Activated gamma-delta T cell treated with anti-CD3 and anti-CD28 coated beads, Interleukin-2, amount 50 U/mL, for 16 hours (primary cell): Measurements from ENCODE around the gene PTPRN2.

Experiments
- DNase-seq: peaks from one replicate; pipeline ENCODE4 v3.0.0-alpha.2; 2020; ENCODE audit warnings: low read depth

The PTPRN2 gene

DNA sequence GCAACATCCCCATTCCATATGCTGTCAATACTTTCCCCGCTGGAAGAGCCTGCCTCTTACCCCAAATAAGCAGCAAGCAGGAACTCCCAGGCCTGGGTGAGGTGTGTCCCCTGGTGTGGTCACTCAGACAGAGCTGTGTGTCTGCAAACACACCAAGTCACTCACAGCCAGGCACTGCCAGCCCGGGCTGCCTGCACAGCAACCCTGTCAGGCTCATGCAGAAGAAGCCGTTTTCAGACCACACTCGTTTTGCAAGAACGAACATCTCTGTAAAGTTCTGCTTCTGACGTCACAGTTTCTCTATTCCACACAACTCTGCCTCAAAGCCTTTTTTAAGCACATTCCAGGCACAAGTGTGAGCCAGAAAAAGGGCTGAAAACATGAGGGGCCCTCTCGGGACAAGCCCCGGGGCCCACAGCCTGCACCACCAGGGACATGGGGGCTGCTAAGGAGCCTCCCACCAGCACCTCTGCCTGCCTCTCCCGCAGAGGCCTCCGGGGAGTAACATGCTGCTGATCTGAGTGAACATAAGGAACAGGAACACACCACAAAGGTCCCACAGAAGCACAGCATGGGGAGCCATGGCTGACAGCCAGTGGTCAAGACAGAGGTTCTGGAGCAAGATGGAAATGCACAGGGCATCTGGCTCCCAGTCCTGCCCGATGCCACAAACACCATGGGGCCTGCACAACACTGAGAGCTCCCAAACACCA lies 11.4 kb downstream of the PTPRN2 start:
- no peak for DNase-seq

- DNase-seq, result no peak
Observed at GRCh38 chr7:158574308-158575036, 13.2 kb downstream of the PTPRN2 start.

DNA sequence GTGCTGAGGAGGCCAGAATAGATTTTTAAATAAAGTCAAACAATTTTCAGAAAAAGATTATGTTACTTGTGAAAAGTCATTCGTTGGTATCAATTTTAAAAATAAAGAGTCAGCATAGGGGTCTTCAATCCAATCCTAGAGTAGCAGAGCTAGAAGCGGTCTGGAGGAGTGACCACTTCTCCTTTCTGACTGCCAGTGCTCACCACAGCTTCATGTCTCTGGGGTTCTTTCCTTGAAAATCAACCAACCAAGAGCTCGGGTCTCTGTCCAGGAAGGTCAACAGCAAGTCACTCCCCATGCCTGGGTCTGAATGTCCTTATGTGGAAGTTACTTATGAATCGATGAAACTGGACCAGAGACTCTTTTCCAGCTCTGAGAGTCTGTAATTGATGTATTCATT lies 14.3 kb downstream of the PTPRN2 start:
- no peak for DNase-seq

DNA sequence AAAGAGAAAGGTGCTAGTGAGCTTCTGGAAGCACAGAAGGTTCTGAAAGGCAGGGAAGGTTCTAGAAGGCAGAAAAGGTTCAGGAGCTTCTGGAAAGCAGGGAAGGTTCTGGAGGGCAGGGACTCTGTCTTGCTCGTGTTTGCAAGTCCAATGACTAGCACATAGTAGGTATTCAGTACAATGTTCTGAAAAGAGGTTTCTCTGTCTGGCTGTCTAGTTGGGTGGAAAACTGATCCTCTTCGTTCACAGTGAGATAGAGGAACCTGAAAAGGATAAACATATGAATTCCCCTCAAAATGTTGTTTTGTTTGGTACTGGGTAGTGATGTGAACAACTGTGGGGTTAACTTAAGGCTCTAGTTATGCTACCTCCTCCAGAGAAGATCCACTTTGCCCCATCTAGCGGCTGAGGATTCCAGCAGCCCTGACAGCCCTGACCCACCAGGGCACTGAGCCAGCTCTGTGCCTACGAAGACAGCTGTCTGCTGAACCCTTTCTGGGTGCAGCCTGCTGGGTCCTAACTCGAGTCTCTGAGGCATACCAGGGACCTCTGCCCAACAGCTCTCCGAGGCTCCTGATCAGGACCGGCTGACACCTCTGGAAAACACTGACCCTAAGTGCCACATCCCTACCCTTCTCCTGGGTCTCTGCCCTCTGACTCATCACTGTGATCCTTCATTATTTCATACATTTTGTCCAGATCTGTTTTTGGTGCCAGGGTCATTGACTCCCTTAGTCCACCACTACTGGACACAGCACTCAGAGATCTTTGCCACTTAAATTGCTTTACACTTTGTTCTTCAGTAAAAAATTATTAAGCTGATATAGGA lies 15.4 kb downstream of the PTPRN2 start:
- DNase-seq, result no peak

GRCh38 chr7:158570449-158571170 lies 17.0 kb downstream of the PTPRN2 start:
- no peak for DNase-seq

DNA sequence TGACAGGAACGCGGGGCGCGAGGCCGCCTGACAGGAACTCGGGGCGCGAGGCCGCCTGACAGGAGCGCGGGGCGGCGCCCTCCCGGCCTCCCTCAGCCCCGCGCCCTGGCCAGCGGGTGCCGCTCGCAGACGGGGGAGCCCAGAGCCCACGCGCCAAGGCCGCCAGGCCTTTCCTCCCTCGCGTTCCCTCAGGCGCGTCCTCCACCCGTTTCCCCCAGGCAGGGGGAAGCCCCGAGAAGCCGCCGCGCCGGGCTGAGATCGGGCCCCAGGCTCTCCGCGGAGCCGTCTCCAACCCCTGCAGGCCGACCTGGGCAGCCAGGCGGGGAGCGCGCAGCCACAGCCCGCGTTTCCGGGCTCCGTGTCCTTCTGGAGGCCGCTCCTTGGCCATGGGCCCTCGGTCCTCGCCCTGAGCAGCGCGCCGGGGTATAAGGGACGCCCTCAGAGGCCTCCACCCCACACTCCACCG lies 17.7 kb downstream of the PTPRN2 start:
- DNase-seq, result no peak

DNA sequence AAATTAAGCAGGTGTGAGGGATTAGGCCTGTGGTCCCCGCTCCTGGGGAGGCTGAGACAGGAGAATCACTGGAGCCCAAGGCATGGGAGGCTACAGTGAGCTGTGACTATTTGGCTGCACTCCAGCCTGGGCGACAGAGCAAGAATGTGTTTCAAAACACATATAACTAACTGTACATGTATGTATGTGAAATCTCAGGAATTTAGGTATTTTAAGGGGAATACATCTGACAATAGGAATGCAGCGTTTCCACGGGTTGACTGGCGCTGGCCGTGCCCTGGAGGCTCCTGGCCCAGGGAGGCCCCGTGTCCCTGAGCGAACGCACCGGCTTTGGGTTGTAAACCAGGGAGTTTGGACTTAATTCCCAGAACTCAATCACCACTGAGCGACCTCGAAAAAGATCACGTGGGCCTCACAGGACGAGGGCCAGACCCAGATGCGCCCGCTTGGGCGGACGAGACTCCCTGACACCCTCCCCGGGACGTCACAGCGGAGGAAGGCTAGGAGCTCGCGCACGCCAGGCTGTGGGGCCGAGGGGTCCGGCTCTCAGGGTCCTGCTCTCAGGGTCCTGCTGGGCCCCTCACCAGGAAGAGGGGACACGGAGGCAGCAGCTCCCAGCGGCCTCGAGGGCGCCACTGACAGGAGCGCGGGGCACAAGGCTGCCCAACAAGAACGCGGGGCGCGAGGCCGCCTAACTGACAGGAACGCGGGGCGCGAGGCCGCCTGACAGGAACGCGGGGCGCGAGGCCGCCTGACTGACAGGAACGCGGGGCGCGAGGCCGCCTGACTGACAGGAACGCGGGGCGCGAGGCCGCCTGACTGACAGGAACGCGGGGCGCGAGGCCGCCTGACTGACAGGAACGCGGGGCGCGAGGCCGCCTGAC lies 18.4 kb downstream of the PTPRN2 start:
- DNase-seq, result no peak

DNA sequence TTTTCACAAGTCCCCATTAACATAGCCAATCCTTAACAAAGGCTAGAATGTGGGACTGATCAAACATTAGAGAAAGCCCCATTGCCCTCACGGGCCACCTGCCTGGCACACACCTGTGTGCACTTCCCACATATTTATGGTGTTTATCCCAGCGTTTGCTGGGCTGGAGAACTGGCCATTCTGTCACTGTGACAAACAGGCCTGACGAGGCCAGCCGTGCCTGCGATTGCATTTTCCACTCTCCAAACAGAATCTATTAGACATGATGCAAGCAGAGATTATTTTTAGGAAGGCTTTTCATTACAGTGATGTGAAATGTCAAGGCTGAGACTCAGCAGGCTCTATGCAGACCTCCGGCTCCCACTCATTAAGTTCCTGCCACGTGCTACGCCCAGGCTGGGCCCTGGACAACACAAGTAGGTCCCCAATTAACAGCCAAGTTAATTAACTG lies 20.4 kb downstream of the PTPRN2 start:
- DNase-seq, result no peak

DNA sequence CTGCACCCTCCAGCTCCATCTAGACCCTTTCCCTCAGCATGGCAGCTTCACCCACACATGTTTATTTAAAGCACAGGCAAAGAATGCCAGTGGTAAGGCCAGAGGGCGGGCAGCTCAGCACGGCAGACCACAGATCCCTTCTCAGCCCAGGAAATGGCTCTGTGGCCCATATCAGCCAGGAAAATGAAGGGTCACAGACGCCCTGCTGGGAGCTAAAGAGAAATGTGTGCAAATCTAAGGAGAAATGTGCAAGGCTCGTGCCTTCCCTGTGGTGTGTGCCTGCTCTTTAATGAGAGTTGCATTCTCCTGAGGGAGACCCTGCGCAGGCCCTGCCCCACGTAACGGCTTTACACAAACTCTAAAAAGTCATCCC lies 23.0 kb downstream of the PTPRN2 start:
- DNase-seq, result no peak

- no peak for DNase-seq
Observed at GRCh38 chr7:158563911-158564662, 23.5 kb downstream of the PTPRN2 start.

GRCh38 chr7:158563051-158563450 lies 24.6 kb downstream of the PTPRN2 start:
- no peak for DNase-seq

DNA sequence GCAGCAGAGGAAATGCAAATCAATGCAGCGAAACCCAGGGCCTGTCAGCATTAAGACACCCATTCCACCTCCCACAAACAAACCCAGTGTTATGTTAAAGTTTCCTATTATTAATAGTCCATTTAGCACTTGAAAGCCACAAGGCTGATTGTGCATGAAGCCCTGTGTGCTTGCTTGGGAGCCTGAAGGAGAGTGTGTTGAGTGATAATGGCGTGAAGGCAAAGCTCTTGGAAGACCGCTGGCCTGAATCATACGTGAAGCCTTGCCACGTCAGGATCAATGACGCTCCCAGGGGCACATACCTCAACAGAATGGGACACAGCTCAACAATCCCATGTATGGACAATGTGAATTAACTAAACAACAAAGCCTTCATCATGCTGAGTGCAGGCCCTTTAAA lies 25.1 kb downstream of the PTPRN2 start:
- no peak for DNase-seq

DNA sequence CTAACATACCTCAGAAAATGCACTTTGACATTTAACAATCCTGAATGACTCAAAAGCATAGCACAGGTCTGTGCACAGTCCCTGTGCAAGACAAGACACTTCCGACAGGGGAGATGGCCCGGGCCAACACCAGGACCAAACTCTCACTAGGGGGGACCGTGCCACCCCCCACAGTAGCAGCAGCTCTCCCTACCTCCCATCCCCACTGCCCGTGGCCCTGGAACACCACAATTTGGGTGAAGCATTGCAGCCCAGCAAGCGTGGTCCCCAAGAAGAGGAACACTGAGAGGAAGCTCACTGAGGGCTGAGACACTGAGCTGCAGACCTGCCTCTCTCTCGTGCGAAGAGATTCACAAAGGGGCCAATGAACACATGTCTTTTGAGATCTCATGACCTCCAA lies 26.0 kb downstream of the PTPRN2 start:
- no peak for DNase-seq

DNA sequence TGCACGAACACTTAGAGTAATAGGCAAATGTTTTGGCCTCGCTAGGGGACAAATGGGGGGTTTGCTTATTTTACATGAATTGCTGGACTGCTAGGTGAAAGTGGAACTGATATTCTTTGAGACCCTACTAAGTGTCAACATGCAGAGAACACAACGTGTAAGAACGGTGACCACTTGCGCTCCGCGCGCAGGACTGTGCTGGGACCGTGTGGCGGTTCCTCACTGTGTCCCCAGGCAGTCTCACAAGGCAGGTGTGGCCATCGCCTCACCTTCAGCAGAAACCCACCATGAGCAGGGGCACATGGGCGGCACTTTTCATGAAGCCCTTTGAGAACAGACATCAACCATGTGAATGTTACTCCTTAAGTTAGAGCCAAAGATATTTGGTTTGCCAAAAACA lies 27.2 kb downstream of the PTPRN2 start:
- DNase-seq, result no peak

DNA sequence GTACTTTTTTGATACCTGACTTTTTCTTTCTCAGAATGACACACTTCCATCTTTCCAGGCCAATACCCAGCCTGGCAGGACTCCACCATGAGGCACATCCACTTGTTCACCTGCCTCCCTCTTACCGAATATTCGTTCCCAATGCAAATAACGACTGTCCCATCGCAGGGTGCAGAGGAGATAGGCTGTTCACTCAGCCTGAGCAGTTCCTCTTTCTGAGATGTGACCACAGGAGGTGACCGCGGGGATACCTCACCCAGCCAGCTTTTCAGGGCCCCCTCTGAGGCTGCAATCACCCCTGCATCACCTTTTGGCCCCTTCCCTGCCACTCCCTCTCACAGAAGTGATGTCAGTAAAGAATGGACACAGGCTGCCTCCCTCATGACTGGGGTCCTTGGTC lies 28.3 kb downstream of the PTPRN2 start:
- no peak for DNase-seq

GRCh38 chr7:158558816-158559215 lies 28.8 kb downstream of the PTPRN2 start:
- DNase-seq, result no peak

- no peak for DNase-seq
Observed at GRCh38 chr7:158557441-158557755, 30.2 kb downstream of the PTPRN2 start.

DNA sequence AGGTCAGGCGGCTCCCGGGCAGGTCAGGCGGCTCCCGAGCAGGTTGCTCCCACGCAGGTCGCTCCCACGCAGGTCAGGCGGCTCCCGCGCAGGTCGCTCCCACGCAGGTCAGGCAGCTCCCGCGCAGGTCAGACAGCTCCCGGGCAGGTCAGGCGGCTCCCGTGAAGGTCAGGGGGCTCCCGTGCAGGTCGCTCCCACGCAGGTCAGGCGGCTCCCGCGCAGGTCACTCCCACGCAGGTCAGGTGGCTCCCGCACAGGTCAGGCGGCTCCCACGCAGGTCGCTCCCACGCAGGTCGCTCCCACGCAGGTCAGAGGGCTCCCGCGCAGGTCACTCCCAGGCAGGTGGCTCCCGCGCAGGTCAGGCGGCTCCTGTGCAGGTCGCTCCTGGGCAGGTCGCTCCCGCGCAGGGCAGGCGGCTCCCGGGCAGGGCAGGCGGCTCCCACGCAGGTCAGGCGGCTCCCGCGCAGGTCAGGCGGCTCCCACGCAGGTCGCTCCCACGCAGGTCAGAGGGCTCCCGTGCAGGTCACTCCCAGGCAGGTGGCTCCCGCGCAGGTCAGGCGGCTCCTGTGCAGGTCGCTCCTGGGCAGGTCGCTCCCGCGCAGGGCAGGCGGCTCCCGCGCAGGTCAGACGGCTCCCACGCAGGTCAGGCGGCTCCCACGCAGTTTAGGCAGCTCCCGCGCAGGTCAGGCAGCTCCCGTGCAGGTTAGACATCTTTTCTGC lies 30.7 kb downstream of the PTPRN2 start:
- no peak for DNase-seq

DNA sequence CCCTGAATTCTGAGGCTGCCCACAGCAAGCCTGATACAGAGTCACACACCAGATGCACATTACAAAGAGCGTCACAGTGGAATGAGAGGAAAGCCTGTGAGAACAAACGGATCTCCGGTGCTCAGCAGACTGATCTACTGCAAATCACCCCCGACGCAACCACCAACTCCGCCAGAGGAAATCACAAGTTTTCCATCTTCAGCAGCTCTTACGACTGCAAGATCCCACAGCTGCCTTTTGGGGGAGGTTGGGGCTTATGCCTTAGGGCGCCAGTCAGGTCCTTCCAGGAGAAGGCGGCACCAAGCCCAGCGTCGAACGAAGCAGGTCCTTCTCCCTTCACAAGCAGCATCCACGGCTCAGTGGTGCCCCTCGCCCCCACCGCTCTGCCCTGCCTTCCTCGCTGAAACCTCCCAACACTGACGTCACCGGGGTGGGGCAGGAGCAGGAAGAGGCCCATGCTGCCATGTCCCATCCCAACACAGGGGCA lies 32.5 kb downstream of the PTPRN2 start:
- no peak for DNase-seq
